GM21447 (cell line): Measurements from ENCODE around the gene ARRB1.

Experiments used
- ATAC-seq: cut with Tn5 transposase; IDR thresholded peaks from one replicate; pipeline ENCODE4 v1.9.1; 2021; ENCODE audit not compliant: unreplicated experiment

The ARRB1 gene

DNA sequence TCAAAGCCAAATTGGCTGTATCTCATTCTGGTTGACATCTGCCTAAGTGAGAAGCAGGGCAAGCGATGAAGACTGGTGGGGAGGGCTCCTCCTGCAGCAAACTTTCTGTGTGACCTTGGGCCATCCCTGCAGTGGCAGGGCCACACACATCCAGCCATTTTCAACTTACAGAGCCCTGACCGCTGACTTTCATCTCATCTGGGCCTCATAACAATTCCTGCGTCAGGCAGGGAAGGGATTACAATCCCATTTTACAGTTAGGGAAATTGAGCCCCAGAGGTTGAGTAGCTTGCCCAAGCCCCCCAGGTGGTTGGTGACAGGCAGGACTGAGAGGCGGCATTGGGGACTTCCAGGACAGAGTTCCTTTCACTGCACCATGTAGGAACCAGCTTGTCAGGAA is 89.0 kb downstream of the ARRB1 start:
- no peak for ATAC-seq

DNA sequence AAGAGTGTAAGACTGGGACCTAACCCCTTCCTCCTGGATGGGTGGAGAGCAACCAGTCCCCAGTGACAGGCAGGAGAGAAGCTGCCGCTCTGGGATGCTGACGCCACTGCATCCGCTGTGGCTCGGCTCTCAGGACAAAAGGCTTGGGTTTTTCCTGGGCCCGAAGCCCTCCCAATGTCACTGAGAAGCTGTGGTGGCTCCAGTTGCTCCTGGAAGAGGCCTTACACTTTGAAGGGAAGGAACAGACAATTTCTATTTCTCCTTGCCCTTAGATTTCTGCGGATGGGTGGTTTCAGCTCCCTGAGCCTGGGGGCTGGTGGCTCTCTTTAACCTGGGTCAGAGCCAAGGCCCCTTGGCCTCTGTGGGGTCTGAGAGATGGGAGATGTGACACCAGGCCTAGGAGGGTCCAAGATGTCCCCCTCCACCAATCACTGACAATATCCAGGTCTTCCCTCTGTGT is 89.5 kb downstream of the ARRB1 start:
- ATAC-seq: no peak

DNA sequence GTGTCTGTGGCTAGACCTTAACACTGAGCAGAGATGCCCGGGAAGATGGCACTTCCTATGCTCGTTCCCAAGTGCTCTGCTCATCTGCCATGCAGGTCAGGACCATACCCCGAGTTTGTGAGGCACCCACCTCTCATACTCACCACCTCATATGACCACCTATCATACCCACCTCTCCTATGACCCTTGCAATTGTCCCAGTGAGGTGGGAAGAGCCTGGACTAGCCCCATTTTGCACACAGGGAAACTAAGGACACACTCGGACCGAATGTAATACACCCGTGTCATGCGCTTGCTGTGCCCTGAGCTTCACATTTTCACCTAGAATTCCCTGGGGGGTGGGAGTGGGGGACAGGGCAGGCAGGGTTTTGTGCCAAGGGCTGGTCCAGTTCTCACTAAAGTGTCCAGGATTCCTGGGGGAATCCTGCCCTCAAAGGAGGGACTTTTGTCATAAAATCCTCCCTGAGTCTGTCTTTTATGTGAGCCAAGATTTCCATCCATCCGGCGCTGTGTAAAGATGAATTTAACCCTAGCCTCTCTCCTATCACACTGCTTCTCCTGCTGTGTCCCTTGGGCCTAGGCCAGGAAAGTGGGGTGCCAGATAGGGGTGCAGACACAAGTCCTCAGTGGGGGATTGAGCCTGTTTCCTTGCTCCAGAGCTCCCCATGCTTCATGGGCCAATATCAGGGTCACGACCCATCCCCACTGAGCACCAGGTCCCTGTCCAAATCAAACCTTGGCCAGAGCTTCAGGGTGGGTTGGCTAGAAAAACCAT is 90.9 kb downstream of the ARRB1 start:
- ATAC-seq: no peak

DNA sequence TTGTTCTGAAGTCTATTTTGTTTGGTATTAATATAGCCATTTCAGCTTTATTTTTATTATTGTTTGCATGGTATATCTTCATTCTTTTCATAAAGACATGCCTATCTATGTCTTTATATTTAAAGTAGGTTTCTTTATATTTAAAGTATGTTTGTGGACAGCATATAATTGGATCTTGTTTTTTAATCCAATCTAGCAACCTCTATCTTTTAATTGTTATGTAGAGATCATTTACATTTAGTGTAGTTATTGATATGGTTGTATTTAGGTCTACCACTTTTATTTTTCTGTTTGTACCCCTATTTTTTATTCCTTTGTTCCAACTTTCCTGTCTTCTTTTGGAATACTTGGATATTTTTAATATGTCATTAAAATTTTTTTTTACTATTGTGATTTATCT is 97.1 kb downstream of the ARRB1 start:
- ATAC-seq: no peak

DNA sequence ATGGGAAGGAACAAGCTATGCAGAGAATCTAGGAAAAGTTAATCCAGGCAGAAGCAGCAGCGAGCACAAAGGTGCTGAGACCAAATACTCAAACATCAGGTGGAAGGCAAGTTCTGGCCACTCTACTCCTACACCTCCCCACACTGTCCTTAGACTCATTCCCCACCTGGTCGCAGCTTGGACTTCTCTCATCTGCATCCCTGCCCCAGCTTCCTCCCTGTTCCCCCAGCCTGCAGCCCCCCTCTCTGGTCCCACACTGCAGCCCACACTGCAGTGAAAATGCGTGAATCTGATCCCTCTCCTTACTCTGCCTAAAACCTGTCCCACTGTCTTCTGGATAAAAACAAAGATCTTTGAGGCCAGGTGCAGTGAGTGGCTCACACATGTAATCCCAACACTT is 101.8 kb downstream of the ARRB1 start:
- ATAC-seq: no peak

DNA sequence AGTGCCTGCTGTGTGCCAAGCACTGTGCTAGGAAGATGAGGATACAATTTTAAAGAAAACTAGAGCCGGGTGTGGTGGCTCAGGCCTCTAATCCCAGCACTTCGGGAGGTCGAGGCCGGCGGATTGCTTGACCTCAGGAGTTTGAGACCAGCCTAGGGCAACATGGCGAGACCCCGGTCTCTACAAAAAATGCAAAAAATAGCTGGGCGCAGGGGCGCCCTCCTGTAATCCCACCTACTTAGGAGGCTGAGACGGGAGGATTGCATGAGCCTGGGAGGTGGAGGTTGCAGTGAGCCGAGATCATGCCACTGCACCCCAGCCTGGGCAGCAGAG is 102.6 kb downstream of the ARRB1 start:
- ATAC-seq: no peak

DNA sequence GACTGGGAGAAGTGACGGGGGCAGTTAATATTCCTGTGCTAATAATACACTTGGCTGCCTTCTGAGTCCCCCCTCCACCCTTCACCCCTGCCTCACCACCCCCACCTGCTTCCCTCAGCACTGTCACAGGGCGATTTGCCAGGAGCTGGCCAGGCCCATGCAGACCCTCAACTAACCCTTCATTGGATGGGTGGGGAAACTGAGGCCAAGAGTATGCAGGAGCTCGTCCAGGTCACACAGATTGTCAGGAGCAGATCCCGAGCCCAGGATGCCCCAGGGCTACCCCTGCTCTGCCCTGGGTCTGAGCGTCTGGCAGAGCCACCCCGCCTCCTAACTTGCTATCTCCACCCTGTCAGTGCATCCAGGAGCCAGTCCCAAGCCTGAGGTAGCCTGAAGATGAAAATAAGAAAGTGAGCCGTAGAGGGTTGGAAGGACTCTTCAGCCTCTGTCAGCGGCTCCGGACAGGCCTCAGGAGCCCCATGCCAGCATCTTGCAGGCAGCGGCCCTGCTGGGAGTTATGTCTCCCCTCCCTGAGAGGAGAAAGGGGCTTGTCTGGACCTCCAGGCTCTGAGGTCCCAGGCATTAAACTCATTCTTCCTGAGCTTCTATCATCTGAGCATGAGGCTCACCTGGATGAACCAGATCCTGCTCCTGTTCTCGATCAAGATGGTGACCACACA is 104.7 kb downstream of the ARRB1 start:
- no peak for ATAC-seq

DNA sequence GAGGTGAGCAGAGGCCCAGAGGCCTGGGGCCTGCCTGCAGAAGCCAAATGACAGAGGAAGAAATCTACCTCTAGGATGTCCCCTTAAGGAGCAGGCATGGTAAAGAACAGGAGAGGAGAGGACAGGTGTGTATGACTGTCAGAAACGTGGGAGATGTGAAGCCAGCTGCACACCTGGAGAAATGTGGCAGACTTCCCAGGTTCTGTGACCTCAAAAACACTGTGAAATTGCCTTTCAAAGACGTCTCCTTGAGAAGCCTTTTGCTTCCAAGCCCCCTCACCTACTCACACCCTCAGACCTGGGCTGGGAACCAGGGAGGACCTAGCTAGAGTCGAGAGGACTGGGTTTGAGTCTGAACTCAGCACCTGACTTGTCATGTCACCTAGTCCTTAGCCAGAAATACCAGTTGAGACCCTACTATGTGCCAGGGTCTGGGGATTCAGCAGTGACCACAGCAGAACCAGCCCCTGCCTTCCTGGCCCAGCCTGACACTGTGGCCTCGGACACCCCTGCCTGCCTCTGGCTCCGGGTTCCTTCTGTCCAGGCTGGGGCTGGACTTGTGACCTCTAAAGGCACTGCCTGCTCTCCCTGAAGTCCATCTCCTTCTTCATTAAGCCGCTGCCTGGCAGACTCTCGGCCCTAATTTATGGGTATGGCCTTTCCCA is 105.3 kb downstream of the ARRB1 start:
- ATAC-seq: no peak

DNA sequence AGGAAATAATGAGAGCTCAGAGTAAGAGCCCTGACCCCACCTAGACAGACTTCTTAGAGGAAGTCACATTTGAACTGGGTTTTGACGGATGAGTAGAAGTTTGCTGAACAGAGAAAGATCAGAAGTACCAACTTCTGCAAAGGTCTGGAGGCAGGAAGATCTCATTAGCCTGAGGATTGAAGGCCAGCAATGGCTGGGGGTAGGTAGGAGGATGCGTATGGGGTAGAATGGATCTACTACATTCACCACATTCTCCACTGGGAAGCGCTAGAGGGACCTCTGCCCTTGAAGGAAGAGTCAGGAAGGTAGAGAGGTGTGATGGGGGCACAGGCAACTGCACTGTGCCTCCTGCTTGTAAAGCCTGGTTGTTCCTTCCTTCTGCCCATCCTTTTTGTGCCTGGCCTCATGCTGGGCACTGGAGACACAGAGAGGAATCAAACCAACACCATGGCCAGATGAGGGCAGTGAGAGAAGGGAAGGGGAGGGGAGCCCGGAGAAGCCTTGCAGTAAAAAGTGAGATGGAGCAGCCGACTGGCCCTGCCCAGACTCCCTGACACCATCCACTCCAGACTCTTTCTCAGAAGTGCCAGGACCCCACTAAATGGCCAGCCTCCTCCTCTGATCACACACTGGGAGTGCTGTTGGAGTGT is 106.0 kb downstream of the ARRB1 start:
- ATAC-seq: no peak

DNA sequence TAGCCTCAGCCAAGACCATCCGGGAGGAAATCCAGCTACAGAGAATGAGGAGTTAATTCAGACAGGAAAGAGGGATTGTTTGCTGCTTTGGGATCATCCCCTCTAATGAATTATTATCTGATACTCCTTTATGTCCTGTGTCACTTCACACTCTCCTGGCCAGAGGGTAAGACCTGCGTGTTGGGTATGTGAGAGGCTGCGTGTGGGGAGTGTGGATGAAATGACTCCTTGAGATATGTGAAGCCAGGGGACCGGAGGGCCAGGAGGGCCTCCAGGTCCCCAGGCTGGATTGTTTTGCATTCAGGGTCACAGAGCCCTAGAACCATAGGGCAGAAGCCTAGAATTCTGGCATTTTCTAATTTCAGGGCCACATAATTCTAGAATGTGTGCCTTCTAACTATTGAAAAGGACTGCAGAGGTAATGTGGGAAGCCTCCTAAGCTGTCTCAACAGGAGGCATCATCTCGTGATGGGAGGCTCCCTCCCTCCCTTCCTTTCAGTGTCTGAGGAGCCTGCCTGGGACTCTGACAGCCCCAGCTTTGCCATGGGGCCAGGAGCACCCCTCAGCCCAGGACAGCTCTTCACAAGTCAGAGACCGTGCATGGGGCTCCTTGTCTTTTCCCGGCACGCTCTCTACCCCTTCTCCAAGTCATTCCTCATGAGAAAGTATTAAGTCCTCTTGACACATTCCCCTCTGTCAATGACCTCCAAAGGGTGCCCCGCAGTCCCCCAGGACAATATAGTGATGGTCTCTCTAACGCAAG is 107.2 kb downstream of the ARRB1 start:
- ATAC-seq: no peak

DNA sequence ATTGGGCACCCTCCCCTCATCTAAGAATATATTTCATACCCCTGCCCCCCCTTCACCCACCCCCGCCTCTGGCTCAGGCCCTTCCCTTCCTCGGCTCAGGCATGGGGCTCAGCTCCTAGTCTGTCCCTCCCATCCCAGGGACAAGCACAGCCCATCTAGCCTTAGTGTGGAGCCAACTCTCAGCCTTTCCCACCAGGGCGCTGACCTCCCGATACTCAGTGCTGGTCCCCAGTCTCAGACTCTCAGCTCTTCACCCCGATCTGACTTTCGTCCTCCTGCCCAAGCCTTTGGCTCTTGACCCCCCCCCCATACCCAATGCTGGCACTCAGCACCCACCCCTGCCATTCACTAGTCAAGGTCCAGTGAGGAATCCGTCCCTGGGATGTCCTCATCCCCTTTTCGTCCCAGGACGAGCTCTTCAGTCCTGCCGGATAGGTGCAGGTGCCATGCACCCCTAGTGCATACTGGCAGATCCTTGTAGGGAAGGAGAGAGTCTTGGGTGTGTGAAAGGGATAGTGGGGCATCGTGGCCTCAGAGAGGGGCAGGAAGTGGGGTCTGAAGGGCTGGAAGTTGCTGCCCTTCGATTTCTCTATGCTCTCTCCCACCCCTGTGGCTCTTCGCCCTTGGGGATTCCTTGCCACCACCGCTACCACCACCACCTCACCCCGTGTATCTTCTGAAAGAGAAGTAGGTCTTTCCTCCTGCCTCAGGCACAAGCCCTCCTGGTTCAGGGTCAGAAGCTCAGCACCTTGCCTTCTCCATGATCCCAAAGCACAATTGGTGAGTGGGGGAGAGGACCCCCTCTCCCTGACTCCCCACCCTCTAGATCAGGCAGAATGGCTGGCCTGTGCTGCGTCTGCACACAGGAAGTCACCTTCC is 108.5 kb downstream of the ARRB1 start:
- ATAC-seq: no peak

DNA sequence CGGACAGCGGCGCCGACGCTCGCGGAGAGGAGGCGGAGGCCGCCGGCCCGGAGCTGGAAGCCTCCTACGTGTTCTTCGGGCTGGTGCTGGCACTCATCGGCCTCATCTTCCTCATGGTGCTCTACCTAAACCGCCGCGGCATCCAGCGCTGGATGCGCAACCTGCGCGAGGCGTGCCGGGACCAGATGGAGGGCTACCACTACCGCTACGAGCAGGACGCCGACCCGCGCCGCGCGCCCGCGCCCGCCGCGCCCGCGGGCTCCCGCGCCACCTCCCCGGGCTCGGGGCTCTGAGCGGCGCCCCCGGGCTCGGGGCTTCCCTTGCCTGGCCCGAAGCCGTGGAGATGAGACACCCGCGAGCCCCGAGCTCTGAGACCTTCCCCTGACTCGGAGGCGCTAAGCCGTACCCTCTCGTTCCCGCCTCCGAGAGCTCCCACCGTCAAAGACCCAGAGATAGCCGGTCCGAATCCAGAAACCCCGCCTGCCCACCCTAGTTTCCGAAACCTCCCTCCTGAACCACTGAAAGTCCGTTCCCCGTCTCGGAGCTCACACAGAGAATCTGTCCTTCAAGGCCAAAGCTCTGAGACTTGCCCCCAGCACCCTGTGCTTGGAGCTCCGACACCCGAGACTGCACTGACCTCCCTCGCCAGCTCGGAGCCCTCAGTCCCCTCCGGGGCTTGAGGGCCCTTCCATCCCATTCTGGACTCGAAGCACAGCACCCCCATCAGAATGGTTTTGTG is 109.4 kb downstream of the ARRB1 start:
- ATAC-seq: no peak

DNA sequence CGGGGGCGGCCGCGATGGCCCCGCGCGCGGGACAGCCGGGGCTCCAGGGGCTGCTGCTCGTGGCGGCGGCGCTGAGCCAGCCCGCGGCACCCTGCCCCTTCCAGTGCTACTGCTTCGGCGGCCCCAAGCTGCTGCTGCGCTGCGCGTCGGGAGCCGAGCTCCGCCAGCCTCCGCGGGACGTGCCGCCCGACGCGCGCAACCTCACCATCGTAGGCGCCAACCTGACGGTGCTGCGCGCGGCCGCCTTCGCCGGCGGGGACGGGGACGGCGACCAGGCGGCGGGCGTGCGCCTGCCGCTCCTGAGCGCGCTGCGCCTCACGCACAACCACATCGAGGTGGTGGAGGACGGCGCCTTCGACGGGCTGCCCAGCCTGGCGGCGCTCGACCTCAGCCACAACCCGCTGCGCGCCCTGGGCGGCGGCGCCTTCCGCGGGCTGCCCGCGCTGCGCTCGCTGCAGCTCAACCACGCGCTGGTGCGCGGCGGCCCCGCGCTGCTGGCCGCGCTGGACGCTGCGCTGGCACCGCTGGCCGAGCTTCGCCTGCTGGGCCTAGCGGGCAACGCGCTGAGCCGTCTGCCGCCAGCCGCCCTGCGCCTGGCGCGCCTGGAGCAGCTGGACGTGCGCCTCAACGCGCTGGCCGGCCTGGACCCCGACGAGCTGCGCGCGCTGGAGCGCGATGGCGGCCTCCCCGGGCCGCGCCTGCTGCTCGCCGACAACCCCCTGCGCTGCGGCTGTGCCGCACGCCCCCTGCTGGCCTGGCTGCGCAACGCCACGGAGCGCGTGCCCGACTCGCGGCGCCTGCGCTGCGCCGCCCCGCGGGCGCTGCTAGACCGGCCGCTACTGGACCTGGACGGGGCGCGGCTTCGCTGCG is 110.2 kb downstream of the ARRB1 start:
- ATAC-seq: peak; percentile 80

DNA sequence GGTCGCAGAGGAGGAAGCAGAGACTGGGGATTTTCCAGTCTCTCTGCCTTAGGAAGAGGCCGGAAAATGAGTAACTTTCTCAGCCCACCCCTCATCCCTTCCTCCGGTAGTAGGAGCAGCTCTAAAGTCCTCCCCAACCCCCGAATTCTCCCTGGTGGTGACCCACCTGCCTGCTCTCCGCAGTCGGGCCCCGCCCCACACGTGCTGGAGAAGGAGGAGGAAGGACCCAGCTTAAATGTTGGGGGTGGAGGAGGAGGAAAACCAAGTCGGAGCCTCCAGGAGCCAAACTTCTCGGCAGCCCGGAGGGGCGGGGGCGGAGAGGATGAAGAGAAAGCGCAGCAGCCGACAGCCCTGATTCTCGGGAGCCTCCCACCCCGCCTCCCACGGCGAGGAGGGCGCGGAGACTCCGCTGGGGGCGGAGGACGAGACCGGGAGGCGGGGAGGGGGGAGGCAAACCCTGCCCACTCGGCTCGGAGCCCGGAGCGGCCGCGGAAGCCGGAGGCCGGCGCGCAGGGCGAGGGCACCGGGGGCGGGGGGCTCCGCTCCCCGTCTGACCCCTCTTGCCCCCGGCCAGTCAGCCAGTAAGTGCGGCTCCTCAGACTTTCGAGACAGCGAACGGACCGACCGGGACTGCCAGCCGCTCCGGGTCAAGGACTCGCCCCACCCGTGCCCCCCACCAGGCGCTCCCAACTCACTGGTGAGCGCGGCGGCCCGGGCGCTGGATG is 111.0 kb downstream of the ARRB1 start, which contains the start of gene TPBGL:
Gene TPBGL (plus strand): TSS at position 464 of the 725 bp plus-strand sequence. CDS start 276 bp downstream, outside the sequence.
- no peak for ATAC-seq

DNA sequence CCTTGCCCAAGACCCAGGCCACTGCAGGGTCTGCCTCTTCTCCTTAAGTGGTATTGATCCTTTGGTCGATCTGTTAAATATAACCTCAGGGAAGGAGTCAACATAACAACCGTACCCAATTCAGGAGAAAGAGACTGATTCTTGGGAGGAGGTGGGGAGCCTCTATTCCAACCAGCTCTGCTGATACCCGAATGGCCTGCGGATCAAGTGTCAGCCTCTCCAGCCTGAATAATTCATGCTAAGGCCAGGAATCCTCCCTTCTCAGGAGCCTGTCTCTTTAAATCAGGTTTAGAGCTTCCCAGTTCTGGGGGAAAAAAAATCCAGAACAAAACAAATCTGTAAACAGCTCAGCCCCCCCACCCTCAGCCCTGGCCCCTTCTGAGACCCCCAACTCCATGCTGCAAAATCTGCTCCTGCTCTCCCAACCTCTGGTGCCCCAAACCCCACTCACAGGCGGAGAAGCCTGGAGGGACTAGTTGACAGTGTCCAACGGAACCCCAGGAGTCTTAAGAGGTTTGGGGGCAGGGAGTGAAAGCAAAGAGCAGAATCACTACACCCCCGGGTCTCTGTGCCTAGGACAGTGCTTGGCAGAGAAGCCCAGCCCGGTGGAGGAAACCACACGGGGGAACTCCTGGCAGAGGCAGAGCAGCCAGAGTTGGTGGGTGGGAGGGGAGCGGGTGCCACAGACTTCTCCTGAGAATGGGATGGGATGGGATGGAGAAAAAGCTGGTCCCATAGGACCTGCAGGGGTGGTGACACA is 111.8 kb downstream of the ARRB1 start:
- no peak for ATAC-seq

DNA sequence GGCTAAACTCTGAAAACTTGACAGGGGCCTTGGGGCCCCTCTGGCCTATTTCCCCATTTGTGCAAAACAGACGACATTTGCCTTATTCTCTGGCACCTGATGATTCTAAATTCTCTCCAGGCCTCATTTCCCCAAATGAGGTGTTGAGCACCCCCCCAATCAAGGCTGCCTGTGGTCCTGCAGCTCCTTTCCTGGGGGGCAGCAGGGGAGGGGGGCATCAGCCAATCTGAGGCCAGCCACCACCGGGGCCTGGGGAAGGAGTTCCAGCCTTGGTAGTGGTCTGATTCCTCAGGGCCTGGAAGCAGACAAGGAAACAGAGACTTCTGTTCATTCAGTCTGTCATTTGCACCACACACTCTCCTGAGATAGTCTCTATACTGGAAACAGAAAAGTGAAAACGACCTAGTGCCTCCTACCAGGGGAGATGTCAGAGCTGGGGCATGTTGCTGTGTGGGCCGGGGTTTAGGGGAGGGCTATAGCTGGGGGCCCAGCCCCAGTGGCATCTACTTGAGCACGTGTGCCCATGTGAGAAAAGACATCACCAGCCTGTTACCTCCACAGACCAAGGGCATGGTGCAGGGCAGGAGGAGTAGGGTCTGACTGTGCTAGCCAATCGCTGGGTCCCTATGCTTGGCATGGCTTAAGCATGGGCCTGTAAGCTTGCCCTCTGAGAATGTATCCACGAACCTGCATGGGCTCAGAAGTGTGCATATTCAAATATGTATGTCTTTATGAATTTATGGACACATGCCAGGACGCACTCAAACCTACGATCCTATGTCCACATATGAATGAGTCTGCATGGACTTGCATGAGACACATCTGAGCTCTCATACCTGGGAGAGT is 112.6 kb downstream of the ARRB1 start:
- no peak for ATAC-seq
